GM18951 (cell line): ENCODE results near the gene NRP2.

Experiments
- POLR2A ChIP-seq: IDR thresholded peaks from 4 replicates; pipeline ENCODE4 v1.6.1; 2011; ENCODE audit warnings: mild to moderate bottlenecking; ENCODE audit not compliant: insufficient read length, insufficient read depth; ENCODE audit errors: extremely low read depth
- in situ Hi-C: fragments of 300-500 bp; cut with MboI; formaldehyde crosslinking; loops from one replicate; pipeline ENCODE4 v1.12.0; 2022; ENCODE audit warnings: low sequenced_read_pairs, mixed read lengths, inconsistent platforms; ENCODE audit not compliant: unreplicated experiment

The NRP2 gene

GRCh38 chr2:205744074-205744591 lies 61.8 kb downstream of the NRP2 start:
- in situ Hi-C loops: no loop called here
- TF ChIP-seq POLR2A: no peak

GRCh38 chr2:205745661-205746419 lies 63.5 kb downstream of the NRP2 start:
- TF ChIP-seq POLR2A: no peak
- in situ Hi-C loops: no loop called here

GRCh38 chr2:205746420-205746785 lies 64.1 kb downstream of the NRP2 start:
- no peak for TF ChIP-seq POLR2A
- in situ Hi-C loops: no loop called here

- in situ Hi-C loops: no loop called here
- no peak for TF ChIP-seq POLR2A
Observed at GRCh38 chr2:205747829-205748386, 65.6 kb downstream of the NRP2 start.

- no peak for TF ChIP-seq POLR2A
- in situ Hi-C loops: no loop called here
Observed at GRCh38 chr2:205748639-205749038, 66.3 kb downstream of the NRP2 start.

- in situ Hi-C loops: no loop called here
- no peak for TF ChIP-seq POLR2A
Observed at GRCh38 chr2:205749078-205749477, 66.8 kb downstream of the NRP2 start.

GRCh38 chr2:205750797-205751196 lies 68.5 kb downstream of the NRP2 start:
- in situ Hi-C loops: no loop called here
- TF ChIP-seq POLR2A: no peak

- TF ChIP-seq POLR2A: no peak
- in situ Hi-C loops: no loop called here
Observed at GRCh38 chr2:205751569-205752031, 69.3 kb downstream of the NRP2 start.

GRCh38 chr2:205752296-205752820 lies 70.1 kb downstream of the NRP2 start:
- in situ Hi-C loops: no loop called here

GRCh38 chr2:205752924-205753323 lies 70.6 kb downstream of the NRP2 start:
- in situ Hi-C loops: no loop called here

More at GRCh38 chr2:205752296-205752820, 70.1 kb downstream of the NRP2 start:
- TF ChIP-seq POLR2A: no peak

GRCh38 chr2:205754285-205754923 lies 72.1 kb downstream of the NRP2 start:
- TF ChIP-seq POLR2A: no peak
- in situ Hi-C loops: no loop called here

More at GRCh38 chr2:205752924-205753323, 70.6 kb downstream of the NRP2 start:
- no peak for TF ChIP-seq POLR2A

- in situ Hi-C loops: no loop called here
- TF ChIP-seq POLR2A: no peak
Observed at GRCh38 chr2:205754924-205755321, 72.6 kb downstream of the NRP2 start.

- in situ Hi-C loops: no loop called here
Observed at GRCh38 chr2:205755923-205756322, 73.6 kb downstream of the NRP2 start.

More at GRCh38 chr2:205755923-205756322, 73.6 kb downstream of the NRP2 start:
- TF ChIP-seq POLR2A: no peak
